ENCODE measurements around the gene XYLT1.

XYLT1 gene

GRCh38 chr16:17056666-17057065 lies 414.1 kb downstream of the XYLT1 start:
- in situ Hi-C loops (cut with HindIII; ENCODE audit: low pct_unique_long_range_greater_than_20kb, low sequenced_read_pairs), result no loop called here
- TF ChIP-seq JUND (IDR thresholded peaks at IDR 0.05; ENCODE audit: low read depth), result no peak
- DNase-seq (ENCODE audit: low read depth in 1 of 2, low spot score in 1 of 2), result no peak

- in situ Hi-C loops (cut with HindIII; ENCODE audit: low pct_unique_long_range_greater_than_20kb, low sequenced_read_pairs), result no loop called here
- TF ChIP-seq JUND (IDR thresholded peaks at IDR 0.05; ENCODE audit: low read depth), result no peak
- peak in 1 of 2 experiments; percentile 38 for DNase-seq (ENCODE audit: low read depth in 1 of 2, low spot score in 1 of 2)
These were observed 417.1 kb downstream of the XYLT1 start for GRCh38 chr16:17053536-17054160.
